GM21390 (cell line): ENCODE data around the gene LNPEP.
"Not testable (repeated sequence)": the region's sequence is repeated elsewhere in the genome, so short reads cannot be mapped to it uniquely, and the experiment has no call there.

Source experiments
- ATAC-seq: cut with Tn5 transposase; IDR thresholded peaks from one replicate; pipeline ENCODE4 v1.9.1; 2021; ENCODE audit not compliant: unreplicated experiment

The LNPEP gene

GRCh38 chr5:96928931-96929708 is 6.8 kb upstream of the LNPEP start:
- no peak for ATAC-seq

- ATAC-seq: no peak
Measured at GRCh38 chr5:96930058-96930457, 5.8 kb upstream of the LNPEP start.

- ATAC-seq: no peak
Measured at GRCh38 chr5:96930589-96930988, 5.3 kb upstream of the LNPEP start.

- ATAC-seq: not testable (repeated sequence)
Measured at GRCh38 chr5:96931037-96931436, 4.8 kb upstream of the LNPEP start.

- no peak for ATAC-seq
Measured at GRCh38 chr5:96931605-96932004, 4.3 kb upstream of the LNPEP start.

GRCh38 chr5:96932026-96932425 is 3.9 kb upstream of the LNPEP start:
- no peak for ATAC-seq

- ATAC-seq: no peak
Measured at GRCh38 chr5:96933764-96934707, 1.8 kb upstream of the LNPEP start.

- ATAC-seq: peak; percentile 58
Measured at GRCh38 chr5:96934708-96935558, 947 bp upstream of the LNPEP start.

- peak; percentile 31 for ATAC-seq
Measured at GRCh38 chr5:96936431-96937320, 796 bp downstream of the LNPEP start.

- ATAC-seq: no peak
Measured at GRCh38 chr5:96940586-96940985, 4.7 kb downstream of the LNPEP start.

GRCh38 chr5:96941140-96941539 is 5.3 kb downstream of the LNPEP start:
- ATAC-seq: no peak

- ATAC-seq: no peak
Measured at GRCh38 chr5:96942078-96942477, 6.2 kb downstream of the LNPEP start.

GRCh38 chr5:96942911-96943310 is 7.0 kb downstream of the LNPEP start:
- ATAC-seq: no peak

GRCh38 chr5:96943799-96944198 is 7.9 kb downstream of the LNPEP start:
- no peak for ATAC-seq

GRCh38 chr5:96945144-96945897 is 9.4 kb downstream of the LNPEP start:
- ATAC-seq: no peak

GRCh38 chr5:96946381-96946780 is 10.5 kb downstream of the LNPEP start:
- ATAC-seq: no peak

GRCh38 chr5:96952118-96952750 is 16.4 kb downstream of the LNPEP start:
- no peak for ATAC-seq

GRCh38 chr5:96952974-96953730 is 17.3 kb downstream of the LNPEP start:
- no peak for ATAC-seq
